ENCODE measurements around the gene LPCAT2. TPM values are rescaled to one million over a fixed set of nuclear protein-coding genes. Genes with fewer than 3 reads are reported as not detected.

LPCAT2 gene, protein sequence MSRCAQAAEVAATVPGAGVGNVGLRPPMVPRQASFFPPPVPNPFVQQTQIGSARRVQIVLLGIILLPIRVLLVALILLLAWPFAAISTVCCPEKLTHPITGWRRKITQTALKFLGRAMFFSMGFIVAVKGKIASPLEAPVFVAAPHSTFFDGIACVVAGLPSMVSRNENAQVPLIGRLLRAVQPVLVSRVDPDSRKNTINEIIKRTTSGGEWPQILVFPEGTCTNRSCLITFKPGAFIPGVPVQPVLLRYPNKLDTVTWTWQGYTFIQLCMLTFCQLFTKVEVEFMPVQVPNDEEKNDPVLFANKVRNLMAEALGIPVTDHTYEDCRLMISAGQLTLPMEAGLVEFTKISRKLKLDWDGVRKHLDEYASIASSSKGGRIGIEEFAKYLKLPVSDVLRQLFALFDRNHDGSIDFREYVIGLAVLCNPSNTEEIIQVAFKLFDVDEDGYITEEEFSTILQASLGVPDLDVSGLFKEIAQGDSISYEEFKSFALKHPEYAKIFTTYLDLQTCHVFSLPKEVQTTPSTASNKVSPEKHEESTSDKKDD
- total RNA-seq (2014; rRNA removed; shearing (Covaris generic)) = not detected in 2 replicates

DNA sequence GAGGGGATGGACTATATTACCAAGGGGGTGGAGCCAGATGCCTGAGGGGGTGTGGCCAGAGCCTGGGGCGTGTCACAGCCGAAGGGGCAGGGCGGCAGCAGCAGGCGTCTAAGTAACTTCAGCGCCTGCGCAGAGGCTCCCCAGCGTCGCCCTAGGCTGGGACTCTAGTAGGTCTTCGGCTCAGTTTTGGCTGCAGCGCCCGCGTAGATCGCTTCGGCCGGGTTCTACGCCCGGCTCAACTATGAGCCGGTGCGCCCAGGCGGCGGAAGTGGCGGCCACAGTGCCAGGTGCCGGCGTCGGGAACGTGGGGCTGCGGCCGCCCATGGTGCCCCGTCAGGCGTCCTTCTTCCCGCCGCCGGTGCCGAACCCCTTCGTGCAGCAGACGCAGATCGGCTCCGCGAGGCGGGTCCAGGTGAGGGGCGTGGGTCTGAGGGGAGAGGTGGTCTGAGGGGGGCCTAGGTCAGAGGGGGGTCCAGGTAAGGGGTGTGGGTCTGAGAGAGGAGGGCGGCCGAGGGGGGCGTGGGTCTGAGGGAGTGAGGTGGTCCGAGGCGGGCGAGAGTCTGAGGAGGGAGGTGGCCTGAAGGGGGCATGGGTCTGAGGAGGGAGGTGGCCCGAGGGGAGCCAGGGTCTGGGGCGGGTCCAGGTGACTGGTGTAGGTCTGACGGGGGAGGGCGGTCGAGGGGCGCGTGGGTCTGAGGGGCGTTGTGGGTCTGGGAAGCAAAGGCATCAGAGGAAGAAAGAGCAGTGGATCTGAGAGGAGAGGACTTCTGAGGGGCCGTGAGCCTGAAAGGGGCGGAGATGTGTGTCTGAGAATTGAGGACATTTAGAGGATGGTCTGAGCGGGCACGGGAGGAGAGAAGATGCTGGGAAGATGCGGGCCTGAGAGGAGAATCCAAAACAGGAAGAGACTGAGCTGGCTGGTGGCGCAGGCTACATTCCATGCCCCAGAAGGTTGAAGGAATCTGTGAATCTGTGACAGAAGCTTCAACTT is at the start of gene LPCAT2:
TSS of gene LPCAT2 (plus strand) at position 132 of the 991 bp plus-strand sequence. CDS start at position 242, 110 bp downstream.
- in situ Hi-C loops (cut with HindIII; ENCODE audit: low sequenced_read_pairs) = no loop called here
- peak; percentile 5 for DNase-seq (ENCODE audit: low spot score)

DNA sequence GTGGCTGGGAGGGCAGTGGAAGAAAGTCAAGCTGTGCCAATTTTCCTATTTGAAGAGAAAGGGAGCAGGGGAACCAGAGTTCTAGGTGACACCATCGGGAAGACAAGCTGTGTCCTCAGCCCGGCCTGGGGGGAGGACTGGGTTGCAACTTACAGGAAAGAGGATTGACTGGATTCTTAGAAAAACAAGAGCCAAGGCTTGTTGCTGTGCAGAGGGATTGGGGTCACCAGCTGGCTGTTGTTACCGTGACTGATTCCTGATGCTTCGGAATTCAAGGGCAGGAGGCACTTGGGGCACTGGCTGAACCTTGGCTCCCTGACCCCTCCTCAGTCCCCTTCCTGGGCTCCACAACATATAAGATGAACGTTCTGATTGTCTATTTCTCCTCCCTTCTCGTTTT is 46.6 kb upstream of the LPCAT2 start:
- DNase-seq (ENCODE audit: low spot score) = no peak
- in situ Hi-C loops (cut with HindIII; ENCODE audit: low sequenced_read_pairs) = no loop called here

DNA sequence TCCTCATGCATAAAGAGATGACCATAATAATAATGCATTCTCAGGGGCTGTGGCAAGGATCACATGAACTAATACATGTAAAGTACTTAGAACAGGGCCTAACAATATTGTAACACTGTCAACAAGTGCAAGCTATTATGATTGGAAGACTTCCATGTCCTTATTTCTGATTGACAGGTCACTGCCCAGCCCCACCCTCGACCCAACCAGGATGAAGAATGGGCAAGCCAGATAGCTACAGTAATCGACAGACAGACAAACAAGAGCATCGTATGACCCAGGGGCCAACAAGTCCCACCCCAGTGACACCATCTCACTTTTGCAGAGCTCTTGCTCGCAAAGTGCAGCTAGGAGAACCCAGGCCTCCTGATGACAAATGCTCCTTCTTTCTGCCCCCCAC is 44.5 kb upstream of the LPCAT2 start:
- DNase-seq (ENCODE audit: low spot score) = no peak
- in situ Hi-C loops (cut with HindIII; ENCODE audit: low sequenced_read_pairs) = no loop called here

DNA sequence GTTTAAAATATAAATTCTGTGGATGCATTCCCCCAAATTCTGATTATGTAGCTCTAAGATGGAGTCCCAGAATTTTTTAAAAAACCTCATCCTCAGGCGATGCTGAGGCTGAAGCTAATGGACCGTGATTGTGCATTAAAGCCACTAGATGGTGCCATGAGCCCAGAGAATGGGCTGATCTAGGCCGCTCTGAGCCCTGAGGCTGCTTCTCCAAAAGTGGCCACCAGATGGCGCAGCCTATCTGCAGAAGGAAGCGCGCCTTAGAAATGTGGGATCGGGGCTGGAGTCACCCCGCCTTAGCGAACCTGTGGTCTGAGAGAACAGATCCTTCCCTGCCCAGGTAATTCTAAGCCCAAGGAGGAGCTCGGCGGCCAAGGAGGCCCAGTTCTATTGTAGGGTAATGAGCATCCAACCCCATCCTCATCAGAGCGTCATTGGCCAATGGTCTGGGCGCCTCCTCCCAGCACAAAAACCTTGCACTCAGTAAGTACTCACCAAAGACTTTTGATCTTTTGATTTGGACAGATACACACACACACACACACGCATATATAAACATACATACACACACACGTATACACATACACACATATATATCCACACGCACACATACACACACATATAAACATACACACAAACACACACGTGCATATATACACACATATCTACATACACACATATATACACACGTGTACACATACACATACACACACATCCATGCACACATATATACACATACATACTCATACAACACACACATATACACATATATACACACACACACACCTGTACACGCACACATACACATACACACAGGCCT is 43.6 kb upstream of the LPCAT2 start:
- peak; percentile 84 for DNase-seq (ENCODE audit: low spot score)
- in situ Hi-C loops (cut with HindIII; ENCODE audit: low sequenced_read_pairs) = no loop called here

DNA sequence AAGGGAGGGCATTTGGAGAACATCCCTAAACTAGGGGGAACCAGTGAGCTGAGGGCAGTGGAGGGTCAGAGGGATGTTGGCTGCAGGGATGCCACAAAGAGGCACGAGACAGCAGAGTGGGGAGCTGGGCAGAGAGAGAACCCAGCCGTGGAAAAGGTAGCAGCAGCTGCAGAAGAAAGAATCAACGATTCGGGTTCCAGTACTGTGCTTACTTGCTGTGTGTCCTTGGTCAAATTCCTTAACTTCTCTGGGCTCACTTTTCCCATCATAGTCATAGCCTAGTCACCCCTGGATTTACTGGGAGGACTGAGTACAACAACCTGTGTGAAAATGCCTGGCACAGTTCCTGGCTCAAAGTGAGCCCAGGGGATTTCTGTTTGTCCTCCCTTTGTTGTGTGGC is 42.7 kb upstream of the LPCAT2 start:
- in situ Hi-C loops (cut with HindIII; ENCODE audit: low sequenced_read_pairs) = no loop called here
- DNase-seq (ENCODE audit: low spot score) = no peak

DNA sequence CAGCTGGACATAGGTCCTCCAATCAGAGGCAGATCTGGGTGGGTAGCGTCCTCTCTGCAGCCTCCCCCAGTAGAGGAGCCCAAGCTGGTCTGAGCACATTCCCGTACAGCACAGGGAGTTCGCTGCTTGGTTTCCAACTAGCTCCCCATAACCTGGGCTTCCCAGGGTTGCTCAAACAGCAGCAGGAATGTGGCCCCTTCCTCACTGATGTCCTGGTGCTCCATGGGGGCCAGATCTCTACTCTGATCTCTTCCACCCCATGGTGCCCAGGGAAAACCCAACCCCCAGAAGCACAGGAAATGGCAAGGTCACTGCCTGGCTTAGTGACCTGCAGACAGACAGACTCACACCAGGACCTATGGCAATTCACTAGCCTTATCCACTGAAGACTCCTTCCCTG is 41.0 kb upstream of the LPCAT2 start:
- in situ Hi-C loops (cut with HindIII; ENCODE audit: low sequenced_read_pairs) = no loop called here

DNA sequence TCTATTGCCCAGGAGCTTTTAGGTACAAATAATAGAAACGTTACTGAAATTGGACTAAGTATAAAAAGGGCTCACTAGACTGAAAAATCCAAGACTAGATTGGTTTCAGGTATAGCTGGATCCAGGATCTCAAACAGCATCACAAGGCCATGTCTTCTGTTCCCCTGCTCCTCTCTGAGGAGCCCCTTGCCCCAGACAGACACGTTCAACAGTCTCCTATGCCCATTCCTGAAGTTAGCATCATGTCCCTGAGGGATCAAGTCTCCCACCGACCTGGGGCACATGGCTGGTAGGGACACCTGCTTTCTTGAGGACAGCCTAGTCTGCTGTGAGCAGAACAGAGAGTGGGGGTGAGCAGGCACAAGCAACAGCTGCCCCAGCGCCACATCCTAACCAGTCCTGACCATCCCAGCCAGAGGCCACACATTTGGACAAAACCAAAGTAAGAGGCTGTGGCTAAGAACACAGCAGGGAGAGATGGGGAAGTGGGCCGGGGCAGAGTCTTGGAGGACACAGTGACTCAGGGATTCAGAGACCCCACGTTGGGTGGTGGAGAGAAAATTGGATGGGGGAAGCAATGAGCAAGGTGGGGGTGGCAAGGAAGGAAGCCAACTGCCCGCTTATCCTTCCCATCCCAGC is 40.4 kb upstream of the LPCAT2 start:
- in situ Hi-C loops (cut with HindIII; ENCODE audit: low sequenced_read_pairs) = no loop called here
- no peak for DNase-seq (ENCODE audit: low spot score)

More for the DNA sequence above, 41.0 kb upstream of the LPCAT2 start:
- no peak for DNase-seq (ENCODE audit: low spot score)

DNA sequence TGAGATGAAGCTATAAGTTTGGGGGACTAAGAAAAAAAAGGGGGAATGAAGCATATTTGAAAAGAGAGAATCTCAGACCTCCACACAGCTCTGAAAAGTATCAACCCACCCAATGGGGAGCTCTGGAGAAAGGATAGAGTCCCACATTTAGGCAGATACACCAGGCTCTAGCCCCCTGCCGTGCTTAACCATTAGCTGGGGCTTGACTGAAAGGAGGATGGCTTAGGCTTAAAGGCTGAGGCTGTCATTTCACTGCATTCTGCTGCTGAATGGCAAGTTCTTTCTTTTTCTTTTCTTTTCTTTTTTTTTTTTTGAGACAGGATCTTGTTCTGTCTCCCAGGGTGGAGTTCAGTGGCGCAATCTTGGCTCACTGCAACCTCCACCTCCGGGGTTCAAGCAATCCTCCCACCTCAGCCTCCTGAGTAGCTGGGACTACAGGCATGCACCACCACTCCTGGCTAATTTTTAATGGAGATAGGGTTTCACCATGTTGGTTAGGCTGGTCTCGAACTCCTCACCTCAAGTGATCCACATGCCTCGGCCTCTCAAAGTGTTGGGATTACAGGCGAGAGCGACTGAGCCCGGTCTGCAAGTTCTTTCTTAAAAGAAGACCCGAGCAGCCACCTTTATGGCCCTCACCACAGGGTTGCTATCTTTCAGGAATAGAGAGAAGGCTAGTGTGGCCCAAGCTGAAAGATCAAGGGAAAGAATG is 38.9 kb upstream of the LPCAT2 start:
- DNase-seq (ENCODE audit: low spot score) = no peak
- in situ Hi-C loops (cut with HindIII; ENCODE audit: low sequenced_read_pairs) = no loop called here

DNA sequence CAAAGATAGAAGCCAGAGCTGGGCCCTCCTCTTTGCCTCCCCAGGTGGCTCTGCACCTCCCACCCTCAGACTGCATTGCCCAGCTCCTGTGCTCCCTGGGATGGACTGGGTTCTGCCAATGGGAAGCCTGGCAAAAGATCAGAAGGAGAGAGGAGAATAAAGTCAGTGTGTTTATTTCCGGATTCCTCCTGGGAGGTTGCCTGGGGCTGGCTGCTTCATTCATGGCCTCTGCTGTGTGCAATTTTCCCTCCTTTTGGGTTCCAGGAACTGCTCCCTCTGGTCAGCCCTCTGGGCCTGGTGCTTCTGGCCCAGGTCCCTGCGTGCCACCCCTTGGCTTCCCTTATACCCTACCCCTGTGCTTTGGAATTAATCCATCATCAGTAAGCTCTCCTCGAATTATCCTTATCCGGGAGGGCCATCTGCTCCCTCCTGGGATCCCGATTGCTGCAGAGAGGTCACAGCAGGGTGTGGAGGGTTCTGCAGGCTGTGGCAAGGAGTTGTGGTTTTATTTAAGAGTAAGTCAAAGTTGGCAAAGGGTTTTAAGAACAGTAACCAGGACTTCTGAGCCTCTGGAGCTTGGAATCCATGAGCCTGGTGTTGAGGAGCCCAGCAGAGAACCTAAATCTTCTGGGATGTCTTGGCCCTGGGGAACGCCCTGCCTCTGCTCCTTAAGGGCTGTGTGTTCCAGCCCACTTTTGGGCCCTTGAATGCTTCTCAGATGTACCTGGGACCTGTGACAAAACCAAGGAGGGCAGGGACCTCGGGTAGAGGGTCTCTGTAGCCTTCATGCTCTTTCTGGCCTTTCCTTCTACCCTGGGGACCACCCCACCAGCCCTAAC is 38.1 kb upstream of the LPCAT2 start:
- DNase-seq (ENCODE audit: low spot score) = peak; percentile 17

DNA sequence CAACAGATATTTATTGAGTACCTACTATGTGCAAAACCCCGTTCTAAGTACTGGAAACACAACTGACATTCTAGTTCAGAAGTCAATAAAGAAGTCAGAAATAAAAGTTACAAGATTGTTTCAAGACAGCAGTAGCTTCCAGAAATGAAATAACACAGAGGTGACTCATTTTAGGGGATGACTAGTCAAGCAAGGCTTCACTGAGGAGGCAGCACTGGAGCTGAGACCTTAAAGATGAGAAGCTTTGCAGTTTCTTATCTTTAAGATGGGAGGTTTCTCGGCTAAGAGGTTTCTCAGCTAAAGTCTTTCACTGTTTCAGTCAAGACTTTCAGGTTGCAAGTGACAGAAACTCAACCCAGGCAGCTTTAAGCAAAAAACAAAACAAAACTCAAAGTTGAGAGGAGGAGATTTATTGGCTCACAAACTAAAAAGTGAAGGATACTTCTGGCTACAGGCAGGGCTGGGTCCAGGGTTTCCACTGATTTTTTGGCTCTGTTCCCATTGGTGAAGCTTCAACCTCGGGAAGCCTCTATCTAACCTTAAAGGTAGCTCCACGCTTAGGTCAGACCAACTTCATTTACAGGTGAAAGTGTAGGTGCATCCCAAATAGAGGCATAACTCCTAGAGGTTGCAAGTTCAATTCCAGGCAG is 37.3 kb upstream of the LPCAT2 start:
- DNase-seq (ENCODE audit: low spot score) = no peak
- in situ Hi-C loops (cut with HindIII; ENCODE audit: low sequenced_read_pairs) = no loop called here

More for the DNA sequence above, 38.1 kb upstream of the LPCAT2 start:
- in situ Hi-C loops (cut with HindIII; ENCODE audit: low sequenced_read_pairs) = no loop called here

DNA sequence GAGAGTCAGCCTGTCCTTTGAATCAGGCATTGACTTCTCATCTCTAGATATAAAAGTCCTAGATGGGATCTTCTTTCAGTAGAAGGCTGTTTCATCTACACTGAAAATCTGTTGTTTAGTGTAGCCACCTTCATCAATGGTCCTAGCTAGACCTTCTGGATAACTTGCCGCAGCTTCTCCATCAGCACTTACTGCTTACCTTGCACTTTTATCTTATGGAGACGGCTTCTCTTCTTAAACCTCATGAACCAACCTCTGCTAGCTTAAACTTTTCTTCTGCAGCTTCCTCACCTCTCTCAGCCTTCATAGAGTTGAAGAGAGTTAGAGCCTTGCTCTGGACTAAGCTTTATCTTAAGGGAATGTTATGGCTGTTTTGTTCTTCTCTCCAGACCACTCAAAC is 35.3 kb upstream of the LPCAT2 start:
- in situ Hi-C loops (cut with HindIII; ENCODE audit: low sequenced_read_pairs) = no loop called here
- DNase-seq (ENCODE audit: low spot score) = no peak

DNA sequence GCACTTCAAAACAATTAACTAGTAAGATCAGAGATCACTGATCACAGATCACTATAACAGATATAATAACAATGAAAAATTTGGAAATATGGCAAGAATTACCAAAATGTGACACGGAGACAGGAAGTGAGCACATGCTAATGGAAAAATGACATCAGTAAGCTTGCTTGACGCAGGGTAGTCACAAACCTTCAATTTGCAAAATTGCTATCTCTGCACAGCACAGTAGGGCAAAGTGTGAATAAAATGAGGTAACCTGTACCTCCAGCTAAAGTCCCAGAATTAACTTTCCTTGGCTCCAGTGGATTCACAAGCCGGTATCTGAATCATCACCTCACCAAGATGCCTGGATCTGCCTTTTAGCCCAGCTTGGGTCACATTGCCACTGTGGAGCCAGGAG is 34.1 kb upstream of the LPCAT2 start:
- in situ Hi-C loops (cut with HindIII; ENCODE audit: low sequenced_read_pairs) = no loop called here
- DNase-seq (ENCODE audit: low spot score) = no peak

DNA sequence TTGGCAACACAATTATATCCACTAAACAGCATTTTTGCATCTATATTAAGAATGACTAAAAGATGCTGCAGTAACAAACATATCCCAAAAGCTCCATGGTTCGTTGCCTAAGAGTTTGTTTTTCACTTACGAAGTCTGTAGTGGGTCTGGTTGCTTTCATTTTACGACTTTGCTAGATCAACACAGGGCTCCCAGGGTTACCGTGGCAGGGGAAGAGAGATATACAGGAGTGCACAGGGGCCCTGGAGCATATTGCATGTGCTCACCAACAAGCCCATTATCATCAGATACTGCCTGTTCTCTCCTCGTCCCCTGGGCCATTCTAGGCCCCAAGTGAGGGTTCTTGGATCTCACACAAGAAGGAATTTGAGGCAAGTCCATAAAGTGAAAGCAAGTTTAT is 33.0 kb upstream of the LPCAT2 start:
- in situ Hi-C loops (cut with HindIII; ENCODE audit: low sequenced_read_pairs) = no loop called here
- no peak for DNase-seq (ENCODE audit: low spot score)

DNA sequence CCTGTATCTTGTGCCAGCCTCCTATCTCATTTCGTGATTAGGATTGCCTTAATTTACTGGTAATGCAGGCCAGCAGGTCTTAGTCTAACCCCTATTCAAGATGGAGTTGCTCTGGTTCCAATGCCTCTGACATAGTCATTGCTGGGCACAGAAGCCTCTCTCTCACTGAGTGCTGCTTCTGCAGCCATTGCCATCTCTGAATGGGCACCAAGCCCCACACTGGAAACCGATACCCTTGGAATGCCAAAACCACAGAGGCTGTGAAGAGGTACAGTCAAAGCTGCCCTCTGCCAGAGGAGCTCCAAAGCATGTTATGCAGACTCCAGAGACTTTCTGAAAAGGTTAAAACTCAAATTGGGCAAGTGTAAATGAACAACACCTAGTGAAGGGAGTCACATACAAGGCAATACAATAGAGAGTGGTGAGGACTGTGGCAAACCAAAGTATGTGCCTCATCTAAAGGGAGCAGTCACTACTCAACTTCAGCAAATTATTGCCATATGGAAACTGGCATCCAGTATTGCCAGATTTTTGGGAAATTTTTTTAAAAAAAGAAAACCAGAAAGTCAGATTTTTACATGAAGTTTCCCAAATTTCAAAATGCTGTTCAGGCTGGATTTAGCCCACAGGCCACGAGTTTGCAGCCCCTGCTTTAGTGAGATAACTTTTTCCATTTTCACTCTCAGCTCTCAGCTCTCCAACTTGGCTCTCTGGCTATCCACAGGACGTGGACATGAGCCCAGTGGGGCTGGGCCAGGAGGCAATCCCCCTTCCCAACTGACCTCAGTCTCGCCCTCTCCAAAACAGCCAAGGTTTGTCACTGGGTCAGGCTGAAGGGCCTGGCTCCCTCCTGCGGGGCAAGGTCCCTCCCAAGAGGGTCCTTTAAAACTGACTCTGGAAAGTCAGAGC is 32.0 kb upstream of the LPCAT2 start:
- in situ Hi-C loops (cut with HindIII; ENCODE audit: low sequenced_read_pairs) = no loop called here
- no peak for DNase-seq (ENCODE audit: low spot score)

DNA sequence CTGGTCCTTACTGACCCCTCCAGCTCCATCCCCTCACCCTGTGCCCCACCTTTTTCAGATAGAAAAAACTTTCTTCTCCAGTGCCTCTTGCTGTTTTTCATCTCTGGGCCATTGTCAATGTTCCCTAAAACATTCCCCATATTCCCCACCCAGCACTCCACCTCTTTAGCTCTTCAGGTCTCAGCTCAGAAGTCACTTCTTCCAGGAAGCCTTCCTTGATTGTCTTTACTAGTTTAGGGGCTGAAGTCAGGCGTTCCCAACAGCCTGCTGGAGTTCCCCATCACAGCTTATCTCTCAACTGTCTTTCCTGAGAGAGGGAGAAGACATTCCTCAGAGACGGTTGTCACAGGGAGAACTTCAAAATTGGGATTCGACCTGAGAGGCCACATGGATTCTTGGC is 31.1 kb upstream of the LPCAT2 start:
- in situ Hi-C loops (cut with HindIII; ENCODE audit: low sequenced_read_pairs) = no loop called here
- DNase-seq (ENCODE audit: low spot score) = no peak
